Stimulated activated CD8-positive, alpha-beta memory T cell treated with anti-CD3 and anti-CD28 coated beads, Interleukin-4, amount 100 ng/mL, for 4 hours (primary cell): ENCODE data around the gene RPS5.
"Not testable (repeated sequence)": the region's sequence is repeated elsewhere in the genome, so short reads cannot be mapped to it uniquely, and the experiment has no call there.

Experiments used
- DNase-seq, 2 donors: peaks; one replicate each; pipeline ENCODE4 v3.0.0-alpha.2; 2020; ENCODE audit warnings: low read depth in 2 of 2, low spot score in 1 of 2

RPS5 gene

GRCh38 chr19:58403920-58404478, 16.9 kb downstream of the RPS5 start:
- DNase-seq = not testable (repeated sequence)

- no peak for DNase-seq
Measured at GRCh38 chr19:58406818-58407657, 20.0 kb downstream of the RPS5 start.

GRCh38 chr19:58407658-58408151, 20.6 kb downstream of the RPS5 start:
- no peak for DNase-seq

GRCh38 chr19:58408152-58409009, 21.3 kb downstream of the RPS5 start, which contains the start of gene ZNF584:
Gene ZNF584 (plus strand): TSS chr19:58408649. CDS start chr19:58409148, 499 bp downstream.
- peak; percentile 84 to 93 for DNase-seq

GRCh38 chr19:58409010-58409790, 22.1 kb downstream of the RPS5 start:
- DNase-seq = no peak

GRCh38 chr19:58416604-58417003, 29.5 kb downstream of the RPS5 start:
- no peak for DNase-seq

GRCh38 chr19:58417071-58417470, 30.0 kb downstream of the RPS5 start:
- no peak for DNase-seq

- no peak for DNase-seq
Measured at GRCh38 chr19:58428617-58429016, 41.5 kb downstream of the RPS5 start.

- DNase-seq = no peak
Measured at GRCh38 chr19:58429745-58430144, 42.7 kb downstream of the RPS5 start.

GRCh38 chr19:58434217-58434616, 47.1 kb downstream of the RPS5 start:
- DNase-seq = no peak

- DNase-seq = peak; percentile 81 to 90
Measured at GRCh38 chr19:58439576-58440554, 52.8 kb downstream of the RPS5 start, which contains the start of gene ZNF132. Gene ZNF132 (minus strand): TSS chr19:58440153. CDS start chr19:58439821, 332 bp downstream.

- DNase-seq = no peak
Measured at GRCh38 chr19:58440556-58440955, 53.5 kb downstream of the RPS5 start.

GRCh38 chr19:58442986-58443385, 55.9 kb downstream of the RPS5 start:
- not testable (repeated sequence) for DNase-seq
